A673 (cell line): ENCODE data around the gene LMO7. TPM values are rescaled to one million over a fixed set of nuclear protein-coding genes. Genes with fewer than 3 reads are reported as not detected.

ENCODE experiments used
- BruUV-seq: library from RNA; stranded (reverse); fragments of 400-500 nt; replicated peaks from 2 replicates; lab custom pipeline; 2021; lab: Mats Ljungman, UMichigan
- CTCF ChIA-PET: fragments of 300-600 bp; sonication (Branson Sonifier 250); formaldehyde crosslinking; loops from one replicate; lab custom pipeline; 2022; ENCODE audit warnings: antibody characterized with exemption; lab: Charles Lee
- POLR2A ChIA-PET: fragments of 300-600 bp; sonication (Branson Sonifier 250); formaldehyde crosslinking; loops from one replicate; lab custom pipeline; 2022; ENCODE audit warnings: antibody characterized with exemption; ENCODE audit not compliant: low non-redundant PET; lab: Charles Lee
- DNase-seq: peaks from one replicate; pipeline ENCODE4 v3.0.0-alpha.2; 2015; ENCODE audit warnings: low spot score
- H3K27ac ChIP-seq: fragments of 200-600 bp; sonication (generic); 2 replicates; pipeline ENCODE4 v1.5.1; 2016; ENCODE audit warnings: mixed run types, low read depth, mild to moderate bottlenecking, mixed read lengths, antibody characterized with exemption, low read length; ENCODE audit not compliant: poor library complexity, severe bottlenecking
- H3K27me3 ChIP-seq: fragments of 200-600 bp; sonication (generic); replicated peaks from 2 replicates; pipeline ENCODE4 v1.6.1; 2017; ENCODE audit warnings: mixed run types, low read depth, mild to moderate bottlenecking, mixed read lengths, antibody characterized with exemption, low read length; ENCODE audit not compliant: insufficient read depth, poor library complexity
- H3K36me3 ChIP-seq: fragments of 200-600 bp; sonication (generic); 2 replicates; pipeline ENCODE4 v1.6.1; 2016; ENCODE audit warnings: mixed run types, mild to moderate bottlenecking, mixed read lengths, antibody characterized with exemption, low read length; ENCODE audit not compliant: insufficient read depth, poor library complexity, severe bottlenecking
- H3K4me1 ChIP-seq: fragments of 200-600 bp; sonication (generic); 2 replicates; pipeline ENCODE4 v1.6.1; 2017; ENCODE audit warnings: mixed run types, mild to moderate bottlenecking, mixed read lengths, antibody characterized with exemption, low read length; ENCODE audit not compliant: insufficient read depth, poor library complexity, severe bottlenecking
- H3K4me3 ChIP-seq: fragments of 200-600 bp; sonication (generic); 2 replicates; pipeline ENCODE4 v1.5.1; 2016; ENCODE audit warnings: low read depth, mixed run types, mild to moderate bottlenecking, mixed read lengths, low read length; ENCODE audit not compliant: poor library complexity, severe bottlenecking
- H3K9me3 ChIP-seq: fragments of 200-600 bp; sonication (generic); 2 replicates; pipeline ENCODE4 v1.6.1; 2016; ENCODE audit warnings: mixed run types, low read depth, mild to moderate bottlenecking, mixed read lengths, antibody characterized with exemption, low read length; ENCODE audit not compliant: poor library complexity, severe bottlenecking
- EZH2 ChIP-seq: fragments of 200-600 bp; sonication (generic); IDR thresholded peaks from 2 replicates; pipeline ENCODE4 v1.6.1; 2017; ENCODE audit warnings: borderline replicate concordance, low read depth, mild to moderate bottlenecking, mixed read lengths, antibody characterized with exemption, low read length; ENCODE audit not compliant: poor library complexity, severe bottlenecking
- intact Hi-C: fragments of 100-400 bp; cut with micrococcal nuclease; formaldehyde crosslinking; loops from one replicate; pipeline ENCODE4 v1.10.0; 2022; ENCODE audit not compliant: unreplicated experiment
- total RNA-seq: library from RNA; stranded (reverse); gene quantifications from 2 replicates; pipeline ENCODE4 v1.2.3, GENCODE V29; 2021
- TF ChIP-seq, protein P1 (sequence below): fragments of 300-800, 200-600 bp; sonication (generic); conservative IDR thresholded peaks from 2 replicates; pipeline ENCODE4 v1.5.1; 2017; ENCODE audit warnings: low read depth, mild to moderate bottlenecking, antibody characterized with exemption, low read length, moderate library complexity, mixed read lengths

LMO7 gene
- total RNA-seq, 1 experiment from 2014 or later = 20.3 TPM

DNA sequence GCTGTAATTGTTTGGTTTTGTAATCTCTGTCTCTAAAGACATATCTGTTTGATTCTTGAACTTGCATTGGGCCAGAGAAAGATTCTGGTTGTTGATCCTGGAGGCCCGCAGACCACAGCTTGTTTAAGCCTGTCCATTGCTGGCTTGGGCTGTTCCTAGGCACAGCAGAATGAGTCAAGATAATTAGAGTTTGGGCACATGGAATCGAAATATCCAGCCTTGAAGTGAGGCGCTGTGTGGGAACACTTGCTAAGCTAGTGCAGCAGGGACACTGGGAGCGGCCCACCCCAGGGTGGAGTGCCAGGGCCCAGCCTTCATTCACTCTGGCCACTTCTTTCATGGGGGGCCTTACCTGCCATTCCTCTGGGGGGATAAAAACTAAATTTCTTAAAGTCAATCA is 219.7 kb downstream of the LMO7 start:
- TF ChIP-seq EZH2 = no peak
- TF ChIP-seq, protein P1, sequence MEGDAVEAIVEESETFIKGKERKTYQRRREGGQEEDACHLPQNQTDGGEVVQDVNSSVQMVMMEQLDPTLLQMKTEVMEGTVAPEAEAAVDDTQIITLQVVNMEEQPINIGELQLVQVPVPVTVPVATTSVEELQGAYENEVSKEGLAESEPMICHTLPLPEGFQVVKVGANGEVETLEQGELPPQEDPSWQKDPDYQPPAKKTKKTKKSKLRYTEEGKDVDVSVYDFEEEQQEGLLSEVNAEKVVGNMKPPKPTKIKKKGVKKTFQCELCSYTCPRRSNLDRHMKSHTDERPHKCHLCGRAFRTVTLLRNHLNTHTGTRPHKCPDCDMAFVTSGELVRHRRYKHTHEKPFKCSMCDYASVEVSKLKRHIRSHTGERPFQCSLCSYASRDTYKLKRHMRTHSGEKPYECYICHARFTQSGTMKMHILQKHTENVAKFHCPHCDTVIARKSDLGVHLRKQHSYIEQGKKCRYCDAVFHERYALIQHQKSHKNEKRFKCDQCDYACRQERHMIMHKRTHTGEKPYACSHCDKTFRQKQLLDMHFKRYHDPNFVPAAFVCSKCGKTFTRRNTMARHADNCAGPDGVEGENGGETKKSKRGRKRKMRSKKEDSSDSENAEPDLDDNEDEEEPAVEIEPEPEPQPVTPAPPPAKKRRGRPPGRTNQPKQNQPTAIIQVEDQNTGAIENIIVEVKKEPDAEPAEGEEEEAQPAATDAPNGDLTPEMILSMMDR = no peak
- POLR2A ChIA-PET = no interaction called here
- no peak for DNase-seq
- no peaks in the 10 kb centered on the region for H3K9me3 ChIP-seq
- H3K27me3 ChIP-seq = no peaks in the 10 kb centered on the region
- intact Hi-C loops = no loop called here
- CTCF ChIA-PET = no interaction called here
- no peaks in the 10 kb centered on the region for H3K36me3 ChIP-seq
- BruUV-seq = no TSS peak
- no peaks in the 10 kb centered on the region for H3K4me1 ChIP-seq
- no peak overlapping the region for H3K4me3 ChIP-seq
- H3K27ac ChIP-seq = no peak overlapping the region

DNA sequence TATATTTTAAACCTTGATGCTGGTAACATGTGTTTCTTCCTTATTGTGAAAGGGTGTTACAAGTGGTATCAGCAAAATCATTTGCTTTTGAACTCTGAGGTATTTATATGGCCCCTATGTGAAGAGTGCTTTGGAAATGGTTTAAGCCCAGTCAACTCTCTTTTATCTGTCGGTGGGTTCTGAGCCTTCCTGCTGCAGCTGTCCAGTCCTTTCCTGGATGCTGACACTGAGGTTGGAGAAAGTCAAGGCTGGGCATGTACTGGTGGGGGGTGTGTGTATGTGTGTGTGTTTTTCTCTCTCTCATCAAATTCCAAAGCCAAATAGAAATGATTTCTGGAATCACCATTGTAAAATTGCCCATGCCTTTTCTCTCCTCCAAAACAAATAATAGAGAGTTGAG is 221.2 kb downstream of the LMO7 start:
- intact Hi-C loops = no loop called here
- Histone ChIP-seq H3K27ac (no peak overlapping the region), H3K4me1 (no peaks in the 10 kb centered on the region), H3K4me3 (no peak overlapping the region), H3K9me3 (no peaks in the 10 kb centered on the region), H3K36me3 (no peaks in the 10 kb centered on the region), H3K27me3 (no peaks in the 10 kb centered on the region)
- DNase-seq = no peak
- no TSS peak for BruUV-seq
- TF ChIP-seq, protein P1 = no peak
- TF ChIP-seq EZH2 = no peak
- CTCF ChIA-PET = no interaction called here
- POLR2A ChIA-PET = no interaction called here

DNA sequence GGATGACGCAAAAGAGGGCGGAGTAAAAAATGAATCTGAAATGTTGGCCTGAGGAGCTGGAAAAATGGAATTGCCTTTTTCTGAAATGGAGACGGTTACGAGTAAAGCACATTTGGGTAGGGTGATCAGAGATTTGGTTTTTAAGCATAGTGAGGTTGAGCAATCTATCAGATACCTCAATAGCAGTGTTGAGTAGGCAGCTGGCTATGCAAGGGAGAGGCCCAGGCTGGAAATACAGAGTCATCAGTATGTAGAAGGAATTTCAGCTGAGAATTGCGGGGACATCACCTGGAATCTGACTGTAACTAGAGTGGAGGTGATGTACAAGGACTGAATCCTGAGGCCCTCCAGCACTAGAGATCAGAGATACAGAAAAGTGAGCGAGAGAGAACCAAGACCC is 224.8 kb downstream of the LMO7 start:
- Histone ChIP-seq H3K9me3 (no peaks in the 10 kb centered on the region), H3K4me1 (peaks cover 4% of the 10 kb centered on the region), H3K27me3 (no peaks in the 10 kb centered on the region), H3K27ac (no peak overlapping the region), H3K36me3 (no peaks in the 10 kb centered on the region), H3K4me3 (no peak overlapping the region)
- no TSS peak for BruUV-seq
- intact Hi-C loops = no loop called here
- ChIA-PET CTCF (no interaction called here), POLR2A (interaction anchor here (0.7 kb wide), 1 partner anchor 159 kb away, joined by 3 read pairs; no protein-coding TSS in a partner anchor)
- TF ChIP-seq, protein P1 = no peak
- TF ChIP-seq EZH2 = no peak
- no peak for DNase-seq
